T-helper 17 cell (primary cell): ENCODE measurements around the gene MOXD1. TPM values are rescaled to one million over a fixed set of nuclear protein-coding genes. Genes with fewer than 3 reads are reported as not detected.
"Not testable (repeated sequence)": the region's sequence is repeated elsewhere in the genome, so short reads cannot be mapped to it uniquely, and the experiment has no call there.

Experiments used
- ATAC-seq: fragments of 150-1000 bp; cut with Tn5 transposase; 2 replicates; pipeline ENCODE4 v1.10.0; 2021; ENCODE audit warnings: mild to moderate bottlenecking, moderate library complexity
- DNase-seq, 3 donors: peaks; one replicate each; pipeline versions ENCODE4 v3.0.0 to v3.0.0-alpha.2; 2020 to 2021
- H3K9me3 ChIP-seq: one replicate; pipeline ENCODE4 v1.7.0; 2013; ENCODE audit warnings: low read length, mild to moderate bottlenecking; ENCODE audit not compliant: control insufficient read depth, poor library complexity, severe bottlenecking
- H3K27ac Mint-ChIP-seq: one replicate; pipeline ENCODE4 v1.8.0; 2022; ENCODE audit warnings: mild to moderate bottlenecking, moderate library complexity, mixed read lengths
- H3K27me3 Mint-ChIP-seq: one replicate; pipeline ENCODE4 v1.8.0; 2022; ENCODE audit warnings: mixed read lengths
- H3K36me3 Mint-ChIP-seq: one replicate; pipeline ENCODE4 v1.8.0; 2022; ENCODE audit warnings: low read depth, mixed read lengths
- H3K4me1 Mint-ChIP-seq: one replicate; pipeline ENCODE4 v1.8.0; 2022; ENCODE audit warnings: mild to moderate bottlenecking, mixed read lengths
- H3K4me3 Mint-ChIP-seq: one replicate; pipeline ENCODE4 v1.8.0; 2022; ENCODE audit warnings: mild to moderate bottlenecking, moderate library complexity, mixed read lengths
- total RNA-seq, 4 donors: library from RNA in 2 of 4; stranded (reverse) in 2 of 4; gene quantifications; one replicate each; pipeline ENCODE4 v1.2.3 and lab custom pipeline; 2022 to 2026

The MOXD1 gene
- total RNA-seq, 2 donors from 2014 or later, result not detected

DNA sequence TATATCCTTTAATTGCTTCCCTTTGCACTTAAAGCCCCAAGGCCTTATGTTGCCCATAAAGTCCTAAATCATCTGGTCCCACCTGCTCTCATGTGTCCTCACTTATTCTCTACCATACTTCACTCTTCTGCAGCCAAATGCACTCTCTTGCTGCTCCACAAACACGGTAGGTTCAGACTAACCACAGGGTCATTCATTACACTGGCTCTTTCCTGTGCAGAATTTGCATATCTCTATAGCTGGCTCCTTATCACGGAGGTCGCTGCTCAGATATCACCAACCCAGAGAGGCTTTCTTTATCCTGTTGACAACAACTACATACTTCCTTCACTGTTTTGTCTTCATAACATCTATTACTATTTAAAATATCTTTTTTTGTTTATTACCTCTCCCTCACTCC lies 86.8 kb downstream of the MOXD1 start:
- DNase-seq (no peak), ATAC-seq (no peak)
- no peak overlapping the region for H3K27ac Mint-ChIP-seq
- H3K4me3 Mint-ChIP-seq, result no peak overlapping the region
- no peaks in the 10 kb centered on the region for H3K27me3 Mint-ChIP-seq
- no peaks in the 10 kb centered on the region for H3K36me3 Mint-ChIP-seq
- H3K4me1 Mint-ChIP-seq, result no peaks in the 10 kb centered on the region
- no peaks in the 10 kb centered on the region for H3K9me3 ChIP-seq

DNA sequence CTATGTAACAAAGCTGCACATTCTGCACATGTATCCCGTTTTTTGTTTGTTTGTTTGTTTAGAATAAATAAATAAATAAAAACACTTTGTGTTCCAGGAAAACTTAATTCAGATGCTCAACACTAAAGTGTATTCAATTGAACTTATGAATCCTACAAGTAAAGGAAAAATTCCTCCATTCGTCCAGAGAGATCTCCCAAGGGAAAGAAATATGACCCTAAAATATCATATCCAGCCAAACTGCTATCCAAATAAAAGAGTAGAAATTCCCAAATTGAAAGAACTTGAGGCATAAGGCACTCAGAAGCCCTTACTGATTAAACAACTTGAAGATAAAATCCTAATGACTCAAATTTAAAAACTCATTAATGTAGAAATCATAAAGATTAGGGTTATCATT lies 90.4 kb downstream of the MOXD1 start:
- no peak overlapping the region for H3K27ac Mint-ChIP-seq
- no peaks in the 10 kb centered on the region for H3K9me3 ChIP-seq
- no peaks in the 10 kb centered on the region for H3K4me1 Mint-ChIP-seq
- ATAC-seq, result no peak
- H3K36me3 Mint-ChIP-seq, result no peaks in the 10 kb centered on the region
- no peak for DNase-seq
- peaks cover 10% of the 10 kb centered on the region for H3K27me3 Mint-ChIP-seq
- no peak overlapping the region for H3K4me3 Mint-ChIP-seq

DNA sequence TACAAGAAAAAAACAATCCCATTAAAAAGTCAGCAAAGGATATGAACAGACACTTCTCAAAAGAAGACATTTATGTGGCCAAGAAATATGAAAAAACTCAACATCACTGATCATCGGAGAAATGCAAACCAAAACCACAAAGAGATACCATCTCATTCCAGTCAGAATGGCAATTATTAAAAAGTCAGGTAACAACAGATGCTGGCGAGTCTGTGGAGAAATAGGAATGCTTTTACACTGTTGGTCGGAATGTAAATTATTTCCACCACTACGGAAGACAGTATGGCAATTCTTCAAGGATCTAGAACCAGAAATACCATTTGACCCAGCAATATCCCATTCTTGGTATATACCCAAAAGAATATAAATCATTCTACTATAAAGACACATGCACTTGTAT lies 91.1 kb downstream of the MOXD1 start:
- not testable (repeated sequence) for DNase-seq, H3K27ac Mint-ChIP-seq, H3K9me3 ChIP-seq, H3K36me3 Mint-ChIP-seq, H3K4me3 Mint-ChIP-seq, H3K4me1 Mint-ChIP-seq, ATAC-seq
- peaks cover 10% of the 10 kb centered on the region for H3K27me3 Mint-ChIP-seq

DNA sequence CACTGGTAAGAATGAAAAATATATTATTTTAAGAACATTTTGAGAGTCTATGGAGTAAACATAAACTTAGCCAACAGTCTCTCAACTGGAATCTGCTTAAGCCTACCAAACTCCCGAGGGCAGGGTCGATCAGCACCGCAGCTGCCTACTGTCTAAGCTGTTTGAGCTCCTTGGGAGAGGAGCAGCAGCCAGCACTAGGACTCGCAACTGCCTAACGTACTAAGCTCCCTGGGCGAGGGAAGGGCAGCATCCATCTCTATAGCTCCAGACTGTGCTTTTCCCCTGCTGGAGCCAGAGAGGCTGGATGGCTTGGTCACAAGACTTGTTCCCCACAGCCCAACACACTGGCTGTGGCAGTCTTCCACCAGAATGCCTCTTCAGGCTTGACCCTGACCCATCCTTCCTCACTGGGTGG lies 96.4 kb downstream of the MOXD1 start:
- no peak for DNase-seq
- no peaks in the 10 kb centered on the region for H3K36me3 Mint-ChIP-seq
- no peak overlapping the region for H3K27ac Mint-ChIP-seq
- peaks cover 21% of the 10 kb centered on the region for H3K27me3 Mint-ChIP-seq
- no peaks in the 10 kb centered on the region for H3K4me1 Mint-ChIP-seq
- no peak overlapping the region for H3K4me3 Mint-ChIP-seq
- H3K9me3 ChIP-seq, result no peaks in the 10 kb centered on the region
- ATAC-seq, result no peak

- no peak for DNase-seq
- H3K36me3 Mint-ChIP-seq, result no peaks in the 10 kb centered on the region
Observed at GRCh38 chr6:132300323-132300949, 100.8 kb downstream of the MOXD1 start.

DNA sequence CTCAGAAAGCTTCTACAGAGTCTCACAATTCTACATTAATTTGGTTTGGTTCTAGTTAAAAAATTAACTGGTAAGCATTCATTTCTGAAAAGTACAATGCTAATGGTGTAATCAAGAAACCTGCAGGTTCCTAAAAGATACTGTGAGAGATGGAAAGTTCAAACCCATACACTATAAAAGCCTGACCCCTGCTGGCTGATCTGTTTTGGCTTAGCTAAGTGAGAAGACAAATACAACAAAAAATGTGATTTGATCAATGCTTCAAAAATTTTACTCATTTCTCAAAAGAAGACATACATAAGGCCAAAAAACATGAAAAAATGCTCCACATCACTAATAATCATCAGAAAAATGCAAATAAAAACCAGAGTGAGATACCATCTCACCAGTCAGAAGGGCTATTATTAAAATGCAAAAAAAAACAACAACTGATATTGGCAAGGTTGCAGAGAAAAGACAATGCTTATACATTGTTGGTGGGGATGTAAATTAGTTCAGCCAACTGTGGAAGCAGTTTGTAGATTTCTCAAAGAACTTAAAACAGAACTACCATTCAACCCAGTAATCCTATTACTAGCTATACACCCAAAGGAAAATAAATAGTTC lies 102.8 kb downstream of the MOXD1 start:
- ATAC-seq (no peak), DNase-seq (no peak)
- peaks cover 44% of the 10 kb centered on the region for H3K27me3 Mint-ChIP-seq
- no peaks in the 10 kb centered on the region for H3K9me3 ChIP-seq
- H3K4me3 Mint-ChIP-seq, result no peak overlapping the region
- no peak overlapping the region for H3K27ac Mint-ChIP-seq
- H3K36me3 Mint-ChIP-seq, result no peaks in the 10 kb centered on the region
- H3K4me1 Mint-ChIP-seq, result no peaks in the 10 kb centered on the region

More at GRCh38 chr6:132300323-132300949, 100.8 kb downstream of the MOXD1 start:
- H3K9me3 ChIP-seq, result no peaks in the 10 kb centered on the region
- H3K27ac Mint-ChIP-seq, result no peak overlapping the region
- no peaks in the 10 kb centered on the region for H3K4me1 Mint-ChIP-seq
- H3K4me3 Mint-ChIP-seq, result no peak overlapping the region
- peaks cover 33% of the 10 kb centered on the region for H3K27me3 Mint-ChIP-seq
- peak; percentile 48 for ATAC-seq

DNA sequence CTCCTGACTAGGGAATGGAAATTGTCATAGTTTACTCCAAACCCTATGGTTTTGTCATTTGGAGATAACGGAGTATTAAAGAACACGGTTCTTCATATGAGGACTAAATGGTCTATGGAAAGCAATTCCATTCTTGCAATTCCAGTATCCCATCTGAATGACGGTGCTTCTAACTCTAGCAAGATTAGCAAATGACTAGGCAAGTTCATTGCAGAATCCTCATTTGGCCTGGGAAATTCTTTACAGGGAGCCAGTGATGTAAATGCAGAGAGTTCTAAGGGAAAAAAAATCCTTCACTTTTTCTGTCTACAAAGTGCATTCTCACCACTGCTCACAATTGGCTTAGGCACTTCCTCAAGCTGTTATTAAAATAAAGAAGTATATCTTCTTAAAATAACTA lies 111.5 kb downstream of the MOXD1 start:
- no peaks in the 10 kb centered on the region for H3K9me3 ChIP-seq
- Mint-ChIP-seq H3K36me3 (no peaks in the 10 kb centered on the region), H3K27ac (no peak overlapping the region), H3K4me3 (no peak overlapping the region), H3K27me3 (peaks cover 21% of the 10 kb centered on the region), H3K4me1 (no peaks in the 10 kb centered on the region)
- ATAC-seq, result no peak
- DNase-seq, result no peak

GRCh38 chr6:132287101-132287500 lies 114.2 kb downstream of the MOXD1 start:
- Mint-ChIP-seq H3K36me3 (peaks cover 2% of the 10 kb centered on the region), H3K4me1 (no peaks in the 10 kb centered on the region), H3K27ac (no peak overlapping the region), H3K4me3 (no peak overlapping the region), H3K27me3 (peaks cover 22% of the 10 kb centered on the region)
- no peak for ATAC-seq
- no peak for DNase-seq
- no peaks in the 10 kb centered on the region for H3K9me3 ChIP-seq

DNA sequence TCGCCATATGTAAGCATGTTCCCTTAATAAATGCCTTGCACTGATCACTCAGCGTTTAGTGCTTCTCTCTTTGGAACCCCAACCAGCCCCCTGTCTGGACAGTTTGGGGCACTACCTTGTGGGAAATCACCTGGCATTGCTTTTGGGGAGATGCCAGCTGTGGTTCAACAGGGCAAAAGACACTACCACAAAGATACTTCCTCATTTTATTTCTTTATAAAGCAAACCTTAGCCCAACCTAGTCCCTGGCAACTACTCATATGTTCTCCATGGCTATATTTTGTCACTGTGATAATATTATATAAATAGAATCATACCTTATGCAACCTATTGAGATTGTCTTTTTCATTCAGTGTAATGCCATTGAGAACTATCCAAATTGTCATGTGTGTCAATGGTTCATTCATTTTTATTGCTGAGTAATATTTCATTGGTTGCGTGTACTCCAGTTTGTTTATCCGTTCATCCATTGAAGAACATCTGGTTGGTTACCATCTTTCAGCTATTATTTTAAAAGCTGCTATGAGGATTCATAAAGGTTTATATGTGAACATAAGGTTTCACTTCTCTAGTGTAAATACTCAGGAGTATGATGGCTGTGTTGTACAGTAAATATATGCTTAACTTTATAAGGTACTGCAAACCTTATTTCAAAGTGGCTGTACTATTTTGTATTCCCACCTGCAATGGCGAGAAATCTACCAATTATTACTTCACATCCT lies 114.8 kb downstream of the MOXD1 start:
- Mint-ChIP-seq H3K4me1 (no peaks in the 10 kb centered on the region), H3K27me3 (peaks cover 29% of the 10 kb centered on the region), H3K4me3 (no peak overlapping the region), H3K27ac (no peak overlapping the region), H3K36me3 (peaks cover 2% of the 10 kb centered on the region)
- DNase-seq (no peak), ATAC-seq (peak; percentile 74)
- H3K9me3 ChIP-seq, result no peaks in the 10 kb centered on the region

GRCh38 chr6:132285004-132285780 lies 116.1 kb downstream of the MOXD1 start:
- ATAC-seq (no peak), DNase-seq (no peak)
- H3K4me3 Mint-ChIP-seq, result no peak overlapping the region
- H3K27ac Mint-ChIP-seq, result no peak overlapping the region
- peaks cover 2% of the 10 kb centered on the region for H3K36me3 Mint-ChIP-seq
- peaks cover 35% of the 10 kb centered on the region for H3K27me3 Mint-ChIP-seq
- no peaks in the 10 kb centered on the region for H3K4me1 Mint-ChIP-seq
- H3K9me3 ChIP-seq, result no peaks in the 10 kb centered on the region

DNA sequence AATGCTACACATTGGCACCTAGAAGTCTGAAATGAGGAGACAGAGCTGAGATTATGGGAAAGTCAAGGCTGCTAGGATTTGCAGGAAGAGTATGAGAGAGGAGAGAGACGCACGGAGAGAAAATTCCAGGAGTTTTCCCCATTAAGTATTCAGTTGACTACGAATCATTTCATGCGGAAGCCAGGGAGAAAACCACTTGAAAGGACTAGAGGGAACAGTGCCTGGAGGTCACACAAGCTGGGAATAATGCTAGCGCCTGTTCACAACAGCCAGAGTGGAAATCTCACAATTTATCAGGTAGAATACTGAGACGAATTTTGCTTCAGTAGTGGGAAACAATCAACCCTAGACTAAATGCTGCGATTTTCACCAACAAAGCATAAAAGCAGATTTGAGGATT lies 118.6 kb downstream of the MOXD1 start:
- peaks cover 2% of the 10 kb centered on the region for H3K4me1 Mint-ChIP-seq
- peaks cover 2% of the 10 kb centered on the region for H3K36me3 Mint-ChIP-seq
- peak overlapping the region; percentile 36 for H3K4me3 Mint-ChIP-seq
- ATAC-seq (no peak), DNase-seq (no peak)
- H3K9me3 ChIP-seq, result no peaks in the 10 kb centered on the region
- peaks cover 31% of the 10 kb centered on the region for H3K27me3 Mint-ChIP-seq
- no peak overlapping the region for H3K27ac Mint-ChIP-seq

DNA sequence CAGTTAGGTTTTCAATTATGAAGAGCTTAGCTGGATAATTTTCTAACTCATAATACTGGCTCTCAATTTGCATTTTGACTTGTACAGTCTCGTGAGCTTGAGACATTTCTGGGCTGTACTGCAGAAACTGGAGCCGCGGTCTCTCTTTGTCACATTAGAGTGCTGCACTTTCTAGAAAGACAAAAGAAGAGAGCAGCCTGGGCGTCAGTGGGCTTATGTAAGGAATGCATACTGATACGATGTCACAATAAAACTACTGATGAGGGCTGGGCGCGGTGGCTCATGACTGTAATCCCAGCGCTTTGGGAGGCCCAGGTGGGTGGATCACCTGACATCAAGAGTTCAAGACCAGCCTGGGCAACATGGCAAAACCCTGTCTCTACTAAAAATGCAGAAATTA lies 120.8 kb downstream of the MOXD1 start:
- peaks cover 5% of the 10 kb centered on the region for H3K4me1 Mint-ChIP-seq
- H3K4me3 Mint-ChIP-seq, result no peak overlapping the region
- no peaks in the 10 kb centered on the region for H3K9me3 ChIP-seq
- H3K27ac Mint-ChIP-seq, result no peak overlapping the region
- ATAC-seq (no peak), DNase-seq (no peak)
- peaks cover 32% of the 10 kb centered on the region for H3K27me3 Mint-ChIP-seq
- H3K36me3 Mint-ChIP-seq, result peaks cover 2% of the 10 kb centered on the region

DNA sequence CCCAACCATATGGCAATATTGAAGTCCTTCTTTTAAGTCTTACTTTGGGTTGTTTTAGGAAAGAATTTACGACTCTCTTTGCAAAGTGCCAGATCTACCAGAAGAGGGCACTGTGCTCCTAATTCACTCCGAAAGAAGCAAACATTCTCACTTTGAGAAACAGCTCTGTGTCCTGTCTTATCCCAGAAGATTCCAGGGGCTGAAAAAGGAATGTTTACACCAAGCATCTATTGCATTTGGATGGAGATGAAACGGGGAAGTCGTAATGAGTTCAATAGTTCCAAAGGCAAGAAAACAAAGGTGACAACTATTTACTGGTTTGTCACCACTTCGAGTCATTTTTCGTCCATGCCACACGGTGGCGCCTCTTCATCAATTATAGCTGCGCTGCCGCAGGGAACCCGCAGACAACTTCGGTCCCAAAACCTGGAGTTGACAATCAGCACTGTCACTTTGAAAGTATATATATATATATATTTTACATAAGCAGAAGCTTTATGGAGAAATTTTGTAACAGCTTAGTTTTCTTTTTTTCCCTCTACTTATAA lies 121.6 kb downstream of the MOXD1 start:
- H3K4me1 Mint-ChIP-seq, result peaks cover 5% of the 10 kb centered on the region
- ATAC-seq (peak; percentile 93), DNase-seq (peak; percentile 47 to 59 (median 48))
- no peaks in the 10 kb centered on the region for H3K9me3 ChIP-seq
- peaks cover 2% of the 10 kb centered on the region for H3K36me3 Mint-ChIP-seq
- H3K27me3 Mint-ChIP-seq, result peaks cover 40% of the 10 kb centered on the region
- peak overlapping the region; percentile 87 for H3K4me3 Mint-ChIP-seq
- H3K27ac Mint-ChIP-seq, result no peak overlapping the region
